ENCODE measurements around the gene MLLT1.
"Not testable (repeated sequence)": the region's sequence is repeated elsewhere in the genome, so short reads cannot be mapped to it uniquely, and the experiment has no call there.

Gene MLLT1, protein sequence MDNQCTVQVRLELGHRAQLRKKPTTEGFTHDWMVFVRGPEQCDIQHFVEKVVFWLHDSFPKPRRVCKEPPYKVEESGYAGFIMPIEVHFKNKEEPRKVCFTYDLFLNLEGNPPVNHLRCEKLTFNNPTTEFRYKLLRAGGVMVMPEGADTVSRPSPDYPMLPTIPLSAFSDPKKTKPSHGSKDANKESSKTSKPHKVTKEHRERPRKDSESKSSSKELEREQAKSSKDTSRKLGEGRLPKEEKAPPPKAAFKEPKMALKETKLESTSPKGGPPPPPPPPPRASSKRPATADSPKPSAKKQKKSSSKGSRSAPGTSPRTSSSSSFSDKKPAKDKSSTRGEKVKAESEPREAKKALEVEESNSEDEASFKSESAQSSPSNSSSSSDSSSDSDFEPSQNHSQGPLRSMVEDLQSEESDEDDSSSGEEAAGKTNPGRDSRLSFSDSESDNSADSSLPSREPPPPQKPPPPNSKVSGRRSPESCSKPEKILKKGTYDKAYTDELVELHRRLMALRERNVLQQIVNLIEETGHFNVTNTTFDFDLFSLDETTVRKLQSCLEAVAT

DNA sequence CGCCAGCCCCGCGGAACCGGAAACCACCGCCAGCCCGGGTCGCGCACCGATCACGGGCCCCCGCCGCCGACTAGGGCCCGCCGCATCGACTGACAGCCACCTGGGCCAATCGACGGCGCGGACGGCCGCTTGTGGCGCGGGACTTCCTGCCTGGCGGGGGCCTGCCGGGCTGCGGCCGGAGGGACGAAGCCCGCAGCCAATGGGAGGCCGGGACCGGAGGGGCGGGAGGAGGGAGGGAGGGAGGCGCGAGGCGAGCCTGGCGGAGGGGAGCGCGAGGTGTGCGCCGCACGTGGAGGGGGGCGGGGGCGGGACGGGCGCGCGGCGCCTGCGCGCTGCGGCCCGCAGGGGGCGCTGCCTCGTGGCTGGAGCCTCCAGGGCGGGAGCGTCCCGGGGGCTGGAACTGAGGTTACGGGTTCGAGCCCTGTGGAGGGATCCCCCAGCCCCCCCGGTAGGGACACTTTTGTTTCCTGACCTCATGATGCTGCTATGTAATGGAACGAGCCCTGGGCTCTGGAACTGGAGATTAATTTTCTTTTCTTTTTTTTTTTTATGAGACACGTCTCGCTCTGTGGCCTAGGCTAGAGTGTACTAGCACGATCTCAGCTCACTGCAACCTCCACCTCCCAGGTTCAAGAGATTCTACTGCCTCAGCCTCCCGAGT, at the start of gene MLLT1:
Gene MLLT1, minus strand, starts transcription at position 45 of the 661 bp plus-strand sequence. CDS start 191 bp downstream, outside the sequence.
- no peaks in the 10 kb centered on the region for H3K27me3 ChIP-seq (ENCODE audit: control insufficient read depth in 1 of 2, insufficient read depth in 2 of 2, low read length in 2 of 2)
- H3K4me1 ChIP-seq (ENCODE audit: control insufficient read depth, insufficient read depth, low read length), result peaks cover 43% of the 10 kb centered on the region
- H3K36me3 ChIP-seq (ENCODE audit: control insufficient read depth in 2 of 2, insufficient read depth in 2 of 2, low read length in 2 of 2), result no peaks in the 10 kb centered on the region
- H3K9me3 ChIP-seq (ENCODE audit: control insufficient read depth in 2 of 2, low read length in 2 of 2), result no peaks in the 10 kb centered on the region
- peak within 1 kb of the TSS; percentile 76 to 86 for H3K9ac ChIP-seq (ENCODE audit: low read length in 2 of 2)
- H3K27ac ChIP-seq (ENCODE audit: low read length), result peak within 1 kb of the TSS; percentile 69
- H3K4me3 ChIP-seq (ENCODE audit: low read length in 2 of 2), result peak within 1 kb of the TSS; percentile 83 to 87

DNA sequence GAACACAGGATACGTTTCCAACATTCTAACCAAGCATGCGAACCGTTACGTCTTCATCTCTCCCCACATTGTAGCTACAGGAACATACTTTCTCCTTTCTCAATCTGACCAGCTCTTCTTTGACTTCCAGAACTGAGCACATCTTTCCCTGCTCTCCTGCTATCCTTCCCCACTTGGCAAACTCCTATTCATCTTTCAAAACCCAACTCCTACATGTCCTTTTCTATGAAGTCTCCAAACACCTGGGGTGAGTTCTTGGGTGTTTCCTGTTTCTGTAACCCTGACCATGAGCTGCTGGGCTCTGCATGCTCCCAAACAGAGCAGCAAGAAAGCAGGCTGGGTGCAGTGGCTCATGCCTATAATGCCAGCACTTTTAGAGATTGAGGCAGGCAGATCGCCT, 47.0 kb upstream of the MLLT1 start:
- no peaks in the 10 kb centered on the region for H3K27me3 ChIP-seq (ENCODE audit: control insufficient read depth in 1 of 2, insufficient read depth in 2 of 2, low read length in 2 of 2)
- no peaks in the 10 kb centered on the region for H3K36me3 ChIP-seq (ENCODE audit: control insufficient read depth in 2 of 2, insufficient read depth in 2 of 2, low read length in 2 of 2)

DNA sequence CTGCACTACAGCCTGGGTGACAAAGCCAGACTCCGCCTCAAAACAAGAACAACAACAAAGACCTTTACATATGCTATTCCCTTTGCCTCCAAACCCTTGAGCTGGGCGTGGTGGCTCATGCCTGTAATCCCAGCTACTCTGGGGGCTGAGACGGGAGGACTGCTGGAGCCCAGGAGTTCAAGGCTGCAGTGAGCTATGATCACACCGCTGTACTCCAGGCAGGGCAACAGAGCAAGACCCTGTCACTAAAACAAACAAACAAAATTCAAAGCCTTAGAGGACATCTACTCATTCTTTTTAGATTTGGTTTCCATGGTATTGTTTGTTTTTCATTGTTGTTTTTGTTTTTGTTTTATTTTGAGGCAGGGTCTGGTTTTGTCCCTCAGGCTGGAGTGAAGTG, 45.8 kb upstream of the MLLT1 start:
- H3K9me3 ChIP-seq (ENCODE audit: control insufficient read depth in 2 of 2, low read length in 2 of 2), result no peaks in the 10 kb centered on the region

More for the DNA sequence above, 47.0 kb upstream of the MLLT1 start:
- no peaks in the 10 kb centered on the region for H3K4me1 ChIP-seq (ENCODE audit: control insufficient read depth, insufficient read depth, low read length)
- H3K27ac ChIP-seq (ENCODE audit: low read length), result no peak overlapping the region
- no peak overlapping the region for H3K4me3 ChIP-seq (ENCODE audit: low read length in 2 of 2)
- H3K9me3 ChIP-seq (ENCODE audit: control insufficient read depth in 2 of 2, low read length in 2 of 2), result no peaks in the 10 kb centered on the region
- no peak overlapping the region for H3K9ac ChIP-seq (ENCODE audit: low read length in 2 of 2)

DNA sequence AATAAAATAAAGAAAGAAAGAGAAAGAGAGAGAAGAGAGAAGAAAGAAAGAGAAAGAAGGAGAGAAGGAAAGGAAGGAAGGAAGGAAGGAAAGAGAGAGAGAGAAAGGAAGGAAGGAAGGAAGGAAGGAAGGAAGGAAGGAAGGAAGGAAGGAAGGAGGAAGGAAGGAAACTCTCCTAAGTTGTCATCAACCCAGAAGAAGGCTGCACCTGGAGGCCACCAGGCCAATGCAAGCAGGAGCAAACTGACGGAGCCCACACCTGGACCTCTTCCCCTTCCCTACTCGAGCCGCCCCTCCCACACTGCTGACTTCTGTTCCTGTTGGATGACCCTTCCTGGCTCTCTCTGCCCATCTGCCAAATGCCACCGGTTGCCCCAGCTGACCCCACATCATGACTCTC, 45.0 kb upstream of the MLLT1 start:
- H3K36me3 ChIP-seq (ENCODE audit: control insufficient read depth in 2 of 2, insufficient read depth in 2 of 2, low read length in 2 of 2), result no peaks in the 10 kb centered on the region
- no peaks in the 10 kb centered on the region for H3K9me3 ChIP-seq (ENCODE audit: control insufficient read depth in 2 of 2, low read length in 2 of 2)
- no peaks in the 10 kb centered on the region for H3K27me3 ChIP-seq (ENCODE audit: control insufficient read depth in 1 of 2, insufficient read depth in 2 of 2, low read length in 2 of 2)
- no peak overlapping the region for H3K9ac ChIP-seq (ENCODE audit: low read length in 2 of 2)
- no peaks in the 10 kb centered on the region for H3K4me1 ChIP-seq (ENCODE audit: control insufficient read depth, insufficient read depth, low read length)
- no peak overlapping the region for H3K27ac ChIP-seq (ENCODE audit: low read length)
- no peak overlapping the region for H3K4me3 ChIP-seq (ENCODE audit: low read length in 2 of 2)

More for the DNA sequence above, 45.8 kb upstream of the MLLT1 start:
- no peak overlapping the region for H3K4me3 ChIP-seq (ENCODE audit: low read length in 2 of 2)
- no peaks in the 10 kb centered on the region for H3K4me1 ChIP-seq (ENCODE audit: control insufficient read depth, insufficient read depth, low read length)
- H3K27ac ChIP-seq (ENCODE audit: low read length), result no peak overlapping the region
- no peaks in the 10 kb centered on the region for H3K27me3 ChIP-seq (ENCODE audit: control insufficient read depth in 1 of 2, insufficient read depth in 2 of 2, low read length in 2 of 2)
- H3K36me3 ChIP-seq (ENCODE audit: control insufficient read depth in 2 of 2, insufficient read depth in 2 of 2, low read length in 2 of 2), result no peaks in the 10 kb centered on the region
- H3K9ac ChIP-seq (ENCODE audit: low read length in 2 of 2), result no peak overlapping the region

DNA sequence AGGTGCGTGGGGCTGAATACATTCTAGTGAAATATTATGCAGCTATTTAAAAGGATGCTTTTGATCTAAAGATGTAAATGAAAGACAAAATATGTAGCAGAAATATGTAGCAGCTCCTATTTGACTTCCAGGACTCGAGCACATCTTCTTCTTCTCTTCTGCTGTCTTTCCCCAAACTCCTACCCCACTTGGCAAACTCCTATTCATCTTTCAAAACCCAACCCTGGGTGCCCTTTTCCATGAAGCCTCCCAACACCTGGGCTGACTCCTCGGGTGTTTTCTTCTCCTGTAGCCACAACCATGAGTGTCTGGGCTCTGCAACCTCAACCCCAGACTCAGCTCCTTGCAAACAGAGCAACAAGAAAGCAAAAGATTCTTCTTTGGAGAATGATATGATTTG, 42.5 kb upstream of the MLLT1 start:
- Histone ChIP-seq H3K36me3 (ENCODE audit: control insufficient read depth in 2 of 2, insufficient read depth in 2 of 2, low read length in 2 of 2) (no peaks in the 10 kb centered on the region), H3K27me3 (ENCODE audit: control insufficient read depth in 1 of 2, insufficient read depth in 2 of 2, low read length in 2 of 2) (peaks cover 0 to 4% of the 10 kb centered on the region in 2 donors)

DNA sequence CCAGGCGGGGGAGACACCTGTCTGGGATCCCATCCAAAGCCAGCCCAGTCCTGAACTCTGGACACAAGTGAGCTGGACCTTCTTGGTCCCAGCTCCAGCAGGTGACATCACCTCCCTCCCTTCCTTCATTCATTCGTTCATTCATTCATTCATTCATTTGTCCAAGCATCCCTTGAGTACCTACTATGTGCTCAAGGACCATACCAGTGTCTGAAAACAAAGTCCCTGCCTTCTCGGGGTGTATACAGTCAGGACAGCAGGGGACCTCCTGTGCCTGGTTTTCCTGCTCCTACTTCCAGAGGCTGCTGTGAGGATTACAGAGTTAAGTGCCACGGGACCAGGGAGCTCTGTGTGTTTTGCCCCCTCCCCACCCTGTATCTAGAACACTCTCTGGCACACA, 39.6 kb upstream of the MLLT1 start:
- Histone ChIP-seq H3K9me3 (ENCODE audit: control insufficient read depth in 2 of 2, low read length in 2 of 2) (no peaks in the 10 kb centered on the region), H3K27me3 (ENCODE audit: control insufficient read depth in 1 of 2, insufficient read depth in 2 of 2, low read length in 2 of 2) (peaks cover 0 to 4% of the 10 kb centered on the region in 2 donors), H3K4me1 (ENCODE audit: control insufficient read depth, insufficient read depth, low read length) (no peaks in the 10 kb centered on the region), H3K36me3 (ENCODE audit: control insufficient read depth in 2 of 2, insufficient read depth in 2 of 2, low read length in 2 of 2) (no peaks in the 10 kb centered on the region), H3K9ac (ENCODE audit: low read length in 2 of 2) (no peak overlapping the region), H3K4me3 (ENCODE audit: low read length in 2 of 2) (no peak overlapping the region), H3K27ac (ENCODE audit: low read length) (no peak overlapping the region)

More for the DNA sequence above, 42.5 kb upstream of the MLLT1 start:
- no peaks in the 10 kb centered on the region for H3K9me3 ChIP-seq (ENCODE audit: control insufficient read depth in 2 of 2, low read length in 2 of 2)
- H3K4me1 ChIP-seq (ENCODE audit: control insufficient read depth, insufficient read depth, low read length), result no peaks in the 10 kb centered on the region
- no peak overlapping the region for H3K9ac ChIP-seq (ENCODE audit: low read length in 2 of 2)
- no peak overlapping the region for H3K4me3 ChIP-seq (ENCODE audit: low read length in 2 of 2)
- no peak overlapping the region for H3K27ac ChIP-seq (ENCODE audit: low read length)

DNA sequence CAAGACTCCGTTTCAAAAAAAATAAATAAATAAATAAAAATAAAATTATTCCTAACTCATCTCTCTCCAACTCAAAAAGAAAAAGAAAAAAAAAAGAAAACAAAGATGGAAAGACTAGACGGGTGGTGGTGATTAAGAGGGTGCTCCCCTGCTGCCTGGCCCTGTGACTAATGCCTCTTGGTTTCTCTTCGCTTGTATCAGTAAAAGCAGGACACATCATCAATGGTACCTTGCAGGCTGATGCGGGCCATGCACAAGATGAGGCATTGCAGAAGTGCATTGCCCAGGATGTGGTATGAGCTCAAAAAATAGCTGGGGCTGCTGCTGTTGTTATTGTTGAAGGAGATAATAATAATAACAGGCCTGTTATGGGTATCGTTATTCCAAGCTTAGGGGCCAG, 39.0 kb upstream of the MLLT1 start:
- peaks cover 0 to 4% of the 10 kb centered on the region in 2 donors for H3K27me3 ChIP-seq (ENCODE audit: control insufficient read depth in 1 of 2, insufficient read depth in 2 of 2, low read length in 2 of 2)
- H3K9ac ChIP-seq (ENCODE audit: low read length in 2 of 2), result no peak overlapping the region
- no peaks in the 10 kb centered on the region for H3K9me3 ChIP-seq (ENCODE audit: control insufficient read depth in 2 of 2, low read length in 2 of 2)
- H3K27ac ChIP-seq (ENCODE audit: low read length), result no peak overlapping the region
- no peak overlapping the region for H3K4me3 ChIP-seq (ENCODE audit: low read length in 2 of 2)
- no peaks in the 10 kb centered on the region for H3K4me1 ChIP-seq (ENCODE audit: control insufficient read depth, insufficient read depth, low read length)
- no peaks in the 10 kb centered on the region for H3K36me3 ChIP-seq (ENCODE audit: control insufficient read depth in 2 of 2, insufficient read depth in 2 of 2, low read length in 2 of 2)

DNA sequence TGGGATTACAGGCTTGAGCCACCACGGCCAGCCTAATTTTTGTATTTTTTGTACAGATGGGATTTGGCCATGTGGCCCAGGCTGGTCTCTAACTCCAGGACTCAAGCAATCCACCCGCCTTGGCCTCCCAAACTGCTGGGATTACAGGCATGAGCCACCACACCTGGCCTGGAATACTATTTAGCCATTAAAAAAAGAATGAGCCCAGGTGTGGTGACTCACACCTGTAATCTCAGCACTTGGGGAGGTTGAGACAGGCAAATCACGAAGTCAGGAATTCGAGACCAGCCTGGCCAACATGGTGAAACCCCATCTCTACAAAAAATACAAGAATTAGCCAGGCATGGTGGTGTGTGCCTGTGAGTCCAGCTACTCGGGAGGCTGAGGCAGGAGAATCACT, 35.9 kb upstream of the MLLT1 start:
- H3K4me1 ChIP-seq (ENCODE audit: control insufficient read depth, insufficient read depth, low read length); H3K9ac ChIP-seq (ENCODE audit: low read length in 2 of 2); H3K36me3 ChIP-seq (ENCODE audit: control insufficient read depth in 2 of 2, insufficient read depth in 2 of 2, low read length in 2 of 2); H3K4me3 ChIP-seq (ENCODE audit: low read length in 2 of 2); H3K27ac ChIP-seq (ENCODE audit: low read length); H3K27me3 ChIP-seq (ENCODE audit: control insufficient read depth in 1 of 2, insufficient read depth in 2 of 2, low read length in 2 of 2); H3K9me3 ChIP-seq (ENCODE audit: control insufficient read depth in 2 of 2, low read length in 2 of 2): not testable (repeated sequence)

DNA sequence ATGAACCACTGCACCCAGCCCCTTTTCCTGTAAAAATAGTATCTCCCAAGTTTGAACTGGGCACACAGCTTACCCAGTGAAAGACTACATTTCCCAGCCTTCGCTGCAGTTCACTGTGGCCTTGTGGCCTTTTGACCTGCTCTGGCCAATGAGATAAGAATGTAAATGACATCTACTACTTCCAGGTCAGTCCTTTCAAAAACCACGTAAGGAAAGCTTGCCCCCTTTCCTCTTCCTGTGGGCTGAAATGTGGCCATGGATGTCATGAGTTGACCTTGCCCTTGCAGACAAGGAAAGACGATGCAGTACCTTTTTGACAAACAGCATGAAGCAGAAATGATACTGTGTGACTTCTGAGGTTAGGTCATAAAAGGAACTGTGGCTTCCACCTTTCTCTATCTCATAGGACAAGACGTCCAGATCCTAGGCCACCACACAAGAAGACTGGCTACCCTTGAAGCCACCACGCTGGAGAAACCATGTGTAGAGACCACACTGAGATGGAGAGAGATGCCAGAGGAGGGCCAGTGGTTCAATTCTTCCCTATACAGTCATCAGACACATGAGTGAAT, 33.7 kb upstream of the MLLT1 start:
- Histone ChIP-seq H3K4me3 (ENCODE audit: low read length in 2 of 2) (no peak overlapping the region), H3K9me3 (ENCODE audit: control insufficient read depth in 2 of 2, low read length in 2 of 2) (peaks cover 0 to 4% of the 10 kb centered on the region in 2 donors), H3K9ac (ENCODE audit: low read length in 2 of 2) (no peak overlapping the region), H3K27me3 (ENCODE audit: control insufficient read depth in 1 of 2, insufficient read depth in 2 of 2, low read length in 2 of 2) (no peaks in the 10 kb centered on the region), H3K27ac (ENCODE audit: low read length) (no peak overlapping the region), H3K36me3 (ENCODE audit: control insufficient read depth in 2 of 2, insufficient read depth in 2 of 2, low read length in 2 of 2) (no peaks in the 10 kb centered on the region), H3K4me1 (ENCODE audit: control insufficient read depth, insufficient read depth, low read length) (no peaks in the 10 kb centered on the region)

DNA sequence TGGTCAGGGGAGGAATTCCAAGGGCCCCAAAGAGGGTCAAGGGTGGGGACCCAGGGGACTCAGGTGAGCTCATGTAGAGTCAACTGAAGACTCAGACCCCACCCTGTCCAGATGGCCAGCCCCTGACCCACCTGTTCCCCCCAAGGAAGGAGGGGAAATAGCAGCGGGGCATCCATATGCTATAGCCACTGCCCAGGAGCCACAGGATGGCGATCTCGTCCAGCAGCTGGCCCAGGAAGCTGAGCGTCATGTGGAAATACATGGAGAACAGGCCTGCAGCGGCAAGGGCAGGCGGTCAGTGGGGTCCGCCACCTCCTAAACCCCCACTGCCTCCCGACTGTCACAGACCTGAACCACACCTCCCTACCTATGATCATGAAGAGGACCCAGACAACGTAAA, 32.2 kb upstream of the MLLT1 start:
- no peak overlapping the region for H3K27ac ChIP-seq (ENCODE audit: low read length)
- no peak overlapping the region for H3K4me3 ChIP-seq (ENCODE audit: low read length in 2 of 2)
- H3K9me3 ChIP-seq (ENCODE audit: control insufficient read depth in 2 of 2, low read length in 2 of 2), result peaks cover 0 to 4% of the 10 kb centered on the region in 2 donors
- H3K9ac ChIP-seq (ENCODE audit: low read length in 2 of 2), result no peak overlapping the region
- no peaks in the 10 kb centered on the region for H3K4me1 ChIP-seq (ENCODE audit: control insufficient read depth, insufficient read depth, low read length)
- no peaks in the 10 kb centered on the region for H3K36me3 ChIP-seq (ENCODE audit: control insufficient read depth in 2 of 2, insufficient read depth in 2 of 2, low read length in 2 of 2)
- H3K27me3 ChIP-seq (ENCODE audit: control insufficient read depth in 1 of 2, insufficient read depth in 2 of 2, low read length in 2 of 2), result no peaks in the 10 kb centered on the region

All from stomach smooth muscle (tissue), 2 donors.